GM15510 (cell line): ENCODE measurements around the gene POC1A.

Source experiments
- POLR2A ChIP-seq: IDR thresholded peaks from 3 replicates; pipeline ENCODE4 v1.6.1; 2011; ENCODE audit warnings: borderline replicate concordance; ENCODE audit not compliant: insufficient read length; ENCODE audit errors: extremely low read depth

POC1A gene

GRCh38 chr3:52126036-52126435 is 28.2 kb downstream of the POC1A start:
- TF ChIP-seq POLR2A, result no peak

GRCh38 chr3:52124766-52125165 is 29.5 kb downstream of the POC1A start:
- no peak for TF ChIP-seq POLR2A

- no peak for TF ChIP-seq POLR2A
Measured at GRCh38 chr3:52124126-52124525, 30.1 kb downstream of the POC1A start.

GRCh38 chr3:52123106-52123725 is 31.0 kb downstream of the POC1A start:
- TF ChIP-seq POLR2A, result no peak

GRCh38 chr3:52122491-52122890 is 31.7 kb downstream of the POC1A start:
- TF ChIP-seq POLR2A, result no peak

- TF ChIP-seq POLR2A, result no peak
Measured at GRCh38 chr3:52121813-52122212, 32.4 kb downstream of the POC1A start.

- no peak for TF ChIP-seq POLR2A
Measured at GRCh38 chr3:52121464-52121805, 32.8 kb downstream of the POC1A start.

GRCh38 chr3:52120556-52121463 is 33.4 kb downstream of the POC1A start:
- no peak for TF ChIP-seq POLR2A

GRCh38 chr3:52119826-52120225 is 34.4 kb downstream of the POC1A start:
- no peak for TF ChIP-seq POLR2A

- TF ChIP-seq POLR2A, result no peak
Measured at GRCh38 chr3:52119099-52119498, 35.1 kb downstream of the POC1A start.

- TF ChIP-seq POLR2A, result no peak
Measured at GRCh38 chr3:52118156-52118875, 35.9 kb downstream of the POC1A start.

- no peak for TF ChIP-seq POLR2A
Measured at GRCh38 chr3:52117537-52117936, 36.7 kb downstream of the POC1A start.

- no peak for TF ChIP-seq POLR2A
Measured at GRCh38 chr3:52112056-52112455, 42.2 kb downstream of the POC1A start.

GRCh38 chr3:52110502-52110901 is 43.7 kb downstream of the POC1A start:
- no peak for TF ChIP-seq POLR2A

GRCh38 chr3:52109611-52110301 is 44.5 kb downstream of the POC1A start:
- no peak for TF ChIP-seq POLR2A
